GM18873 (cell line): ENCODE measurements around the gene DAB1.
"Not testable (repeated sequence)": the region's sequence is repeated elsewhere in the genome, so short reads cannot be mapped to it uniquely, and the experiment has no call there.

Experiments
- ATAC-seq: cut with Tn5 transposase; IDR thresholded peaks from one replicate; pipeline ENCODE4 v1.9.1; 2021; ENCODE audit warnings: mild to moderate bottlenecking, moderate library complexity, moderate number of reproducible peaks; ENCODE audit not compliant: unreplicated experiment, low FRiP score

The DAB1 gene

GRCh38 chr1:57235730-57236510, 187.9 kb downstream of the DAB1 start:
- ATAC-seq: no peak

- ATAC-seq: no peak
These were observed 189.4 kb downstream of the DAB1 start for GRCh38 chr1:57234459-57234858.

GRCh38 chr1:57232500-57232899, 191.4 kb downstream of the DAB1 start:
- ATAC-seq: no peak

GRCh38 chr1:57229998-57230397, 193.9 kb downstream of the DAB1 start:
- ATAC-seq: no peak

GRCh38 chr1:57229076-57229475, 194.8 kb downstream of the DAB1 start:
- no peak for ATAC-seq

- no peak for ATAC-seq
These were observed 201.1 kb downstream of the DAB1 start for GRCh38 chr1:57222801-57223200.

- ATAC-seq: no peak
These were observed 201.6 kb downstream of the DAB1 start for GRCh38 chr1:57222307-57222706.

GRCh38 chr1:57220905-57221304, 203.0 kb downstream of the DAB1 start:
- ATAC-seq: not testable (repeated sequence)

GRCh38 chr1:57218487-57219079, 205.3 kb downstream of the DAB1 start:
- ATAC-seq: no peak

GRCh38 chr1:57217905-57218304, 206.0 kb downstream of the DAB1 start:
- no peak for ATAC-seq

- ATAC-seq: no peak
These were observed 208.8 kb downstream of the DAB1 start for GRCh38 chr1:57214951-57215575.

GRCh38 chr1:57210881-57211280, 213.0 kb downstream of the DAB1 start:
- ATAC-seq: no peak

GRCh38 chr1:57209495-57209894, 214.4 kb downstream of the DAB1 start:
- no peak for ATAC-seq

GRCh38 chr1:57208741-57209302, 215.0 kb downstream of the DAB1 start:
- no peak for ATAC-seq

- no peak for ATAC-seq
These were observed 217.8 kb downstream of the DAB1 start for GRCh38 chr1:57206038-57206437.

- no peak for ATAC-seq
These were observed 218.7 kb downstream of the DAB1 start for GRCh38 chr1:57204942-57205787.

GRCh38 chr1:57204091-57204490, 219.8 kb downstream of the DAB1 start:
- ATAC-seq: no peak

- no peak for ATAC-seq
These were observed 221.6 kb downstream of the DAB1 start for GRCh38 chr1:57202241-57202640.

GRCh38 chr1:57198912-57199311, 224.9 kb downstream of the DAB1 start:
- ATAC-seq: no peak

- ATAC-seq: no peak
These were observed 228.4 kb downstream of the DAB1 start for GRCh38 chr1:57195436-57195941.
